GM12801 (cell line): ENCODE data around the gene EIF6.

Source experiments
- TF ChIP-seq, protein P1 (sequence below): IDR thresholded peaks from one replicate; pipeline ENCODE4 v1.5.1; 2011; ENCODE audit warnings: control low read depth; ENCODE audit not compliant: insufficient read length; ENCODE audit errors: extremely low read depth

Gene EIF6

DNA sequence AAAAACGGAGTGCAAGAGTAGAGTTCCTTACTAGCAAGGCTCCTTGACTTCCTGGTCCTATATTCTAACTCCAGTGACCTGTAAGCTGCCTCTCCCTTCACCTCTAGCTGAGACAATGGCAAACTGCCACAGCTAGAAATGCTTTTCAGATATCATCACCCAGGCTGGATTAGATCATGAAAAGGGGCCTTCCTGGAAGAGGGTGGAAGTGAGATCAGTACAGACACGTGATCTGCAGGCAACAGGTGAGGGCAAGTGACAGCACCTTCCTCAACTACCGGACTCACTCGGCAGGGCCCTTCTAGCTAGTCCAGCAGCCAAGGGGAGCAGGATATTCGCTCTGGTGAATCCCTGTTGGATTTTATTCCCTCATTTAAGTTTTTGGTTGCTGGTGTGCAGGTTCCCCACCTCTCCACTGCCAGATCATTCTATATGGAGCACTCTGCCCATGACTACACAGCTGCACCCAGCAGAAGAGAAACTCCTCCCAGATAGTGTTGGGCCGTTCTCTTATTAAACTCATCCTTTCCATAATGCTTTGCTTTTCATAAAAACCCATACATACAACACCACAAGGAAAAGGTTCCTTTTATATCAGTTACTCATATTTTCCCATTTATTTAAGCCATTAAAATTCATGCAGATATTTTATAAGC, 34.1 kb upstream of the EIF6 start:
- TF ChIP-seq, protein P1, sequence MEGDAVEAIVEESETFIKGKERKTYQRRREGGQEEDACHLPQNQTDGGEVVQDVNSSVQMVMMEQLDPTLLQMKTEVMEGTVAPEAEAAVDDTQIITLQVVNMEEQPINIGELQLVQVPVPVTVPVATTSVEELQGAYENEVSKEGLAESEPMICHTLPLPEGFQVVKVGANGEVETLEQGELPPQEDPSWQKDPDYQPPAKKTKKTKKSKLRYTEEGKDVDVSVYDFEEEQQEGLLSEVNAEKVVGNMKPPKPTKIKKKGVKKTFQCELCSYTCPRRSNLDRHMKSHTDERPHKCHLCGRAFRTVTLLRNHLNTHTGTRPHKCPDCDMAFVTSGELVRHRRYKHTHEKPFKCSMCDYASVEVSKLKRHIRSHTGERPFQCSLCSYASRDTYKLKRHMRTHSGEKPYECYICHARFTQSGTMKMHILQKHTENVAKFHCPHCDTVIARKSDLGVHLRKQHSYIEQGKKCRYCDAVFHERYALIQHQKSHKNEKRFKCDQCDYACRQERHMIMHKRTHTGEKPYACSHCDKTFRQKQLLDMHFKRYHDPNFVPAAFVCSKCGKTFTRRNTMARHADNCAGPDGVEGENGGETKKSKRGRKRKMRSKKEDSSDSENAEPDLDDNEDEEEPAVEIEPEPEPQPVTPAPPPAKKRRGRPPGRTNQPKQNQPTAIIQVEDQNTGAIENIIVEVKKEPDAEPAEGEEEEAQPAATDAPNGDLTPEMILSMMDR, result no peak

GRCh38 chr20:35317416-35318210, 33.0 kb upstream of the EIF6 start:
- TF ChIP-seq, protein P1, result no peak

DNA sequence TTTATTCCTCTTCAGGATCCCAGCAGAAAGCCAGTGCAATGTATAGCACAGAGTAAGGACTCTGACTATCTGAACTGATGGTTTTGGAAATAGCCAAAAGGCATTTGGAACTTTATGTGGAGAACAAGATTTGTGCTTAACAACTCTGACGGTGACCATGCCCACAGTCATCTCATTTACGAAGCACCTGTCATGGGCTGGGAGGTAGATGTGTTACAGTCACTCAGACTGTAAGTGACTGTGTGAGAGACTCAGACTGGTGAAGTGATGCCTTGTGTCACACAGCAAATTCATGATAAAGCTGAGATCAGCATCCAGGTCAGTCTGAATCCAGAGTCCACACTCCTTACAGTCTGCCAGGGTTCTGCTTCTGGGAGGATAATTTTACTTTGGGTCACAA, 31.5 kb upstream of the EIF6 start:
- TF ChIP-seq, protein P1, result no peak

DNA sequence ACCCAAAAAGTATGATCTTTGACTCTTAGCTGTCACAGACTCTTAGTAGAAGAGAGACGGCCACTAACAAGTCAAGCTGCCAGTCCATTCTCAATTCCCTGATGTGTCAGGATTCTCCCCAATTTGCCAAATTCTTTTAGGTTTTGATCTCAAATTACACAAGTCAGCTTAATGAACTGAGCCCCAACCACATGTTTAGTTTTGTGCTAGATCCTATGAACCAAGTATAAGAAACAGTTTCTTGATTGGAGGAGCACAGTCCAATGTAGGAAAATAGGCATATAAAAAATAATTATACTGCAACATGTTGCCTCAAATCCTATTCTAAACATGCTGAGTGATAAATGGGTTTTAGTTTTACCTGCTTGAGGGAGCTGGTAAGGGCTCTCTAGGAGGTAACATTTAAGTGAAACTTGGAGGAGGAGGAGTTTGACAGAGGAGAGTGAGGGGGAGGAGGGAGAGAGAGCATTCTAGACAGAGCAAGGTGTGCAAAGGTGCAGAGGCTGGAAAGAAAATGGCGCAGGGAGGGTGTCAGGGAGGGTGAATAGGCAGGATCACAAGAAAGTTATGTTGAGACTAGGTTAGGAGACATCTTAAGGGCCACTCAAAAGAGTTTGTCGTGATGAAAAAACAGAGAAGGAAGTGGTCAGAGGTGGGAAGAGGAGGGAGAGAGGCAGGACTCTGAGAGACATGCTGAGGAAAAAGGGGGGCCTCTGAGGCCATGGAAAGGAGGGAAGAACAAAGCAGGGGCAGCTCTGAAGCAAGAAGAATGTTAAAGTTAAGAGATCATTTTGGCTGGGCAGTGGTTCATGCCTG, 30.5 kb upstream of the EIF6 start:
- TF ChIP-seq, protein P1, result no peak

DNA sequence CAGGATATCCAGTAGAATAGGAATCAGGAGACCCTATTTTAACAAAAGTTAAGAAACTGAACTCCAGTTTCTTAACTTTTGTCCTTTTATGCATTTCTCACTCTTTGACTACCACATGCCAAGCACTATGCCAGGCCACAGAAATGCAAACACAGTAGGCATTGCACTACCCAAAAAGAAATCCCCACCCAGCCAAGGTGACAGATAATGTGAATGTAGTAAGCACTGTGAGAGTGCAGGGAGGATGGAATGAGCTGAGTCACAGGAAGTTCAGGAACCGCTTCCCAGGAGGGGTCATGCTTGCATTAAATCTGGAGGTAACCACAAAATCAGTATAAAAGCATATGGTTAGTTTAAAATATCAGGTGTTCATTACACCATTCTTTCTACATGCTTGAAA, 27.7 kb upstream of the EIF6 start:
- TF ChIP-seq, protein P1, result no peak

GRCh38 chr20:35311822-35312221, 27.2 kb upstream of the EIF6 start:
- TF ChIP-seq, protein P1, result no peak

DNA sequence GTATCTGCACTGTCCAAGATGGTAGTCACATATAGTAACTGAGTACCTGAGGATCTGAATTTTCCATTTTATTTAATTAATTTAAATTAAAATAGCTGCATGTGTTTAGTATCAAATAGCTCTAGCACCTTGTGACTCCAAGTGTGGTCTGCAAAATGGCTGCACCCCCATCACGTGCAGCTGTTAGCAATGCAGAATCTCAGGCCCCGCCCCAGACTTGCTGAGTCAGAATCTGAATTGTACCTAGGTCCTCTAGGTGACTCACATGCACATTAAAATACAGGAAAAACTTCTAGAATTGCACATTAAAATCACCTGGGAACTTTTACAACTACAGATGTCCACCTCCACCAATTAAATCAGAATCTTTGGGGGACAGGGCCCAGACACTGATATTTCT, 26.8 kb upstream of the EIF6 start:
- TF ChIP-seq, protein P1, result no peak
